Stimulated activated CD4-positive, alpha-beta T cell treated with anti-CD3 and anti-CD28 coated beads, Interleukin-1b, Interleukin-23, amount 100 ng/mL, for 4 hours (primary cell): Measurements from ENCODE around the gene RIMBP2.

Experiments used
- DNase-seq, 2 donors: peaks; one replicate each; pipeline ENCODE4 v3.0.0-alpha.2; 2020; ENCODE audit warnings: low read depth in 2 of 2

Gene RIMBP2

GRCh38 chr12:130485291-130486145 lies 230.6 kb downstream of the RIMBP2 start:
- DNase-seq = no peak

GRCh38 chr12:130484221-130484620 lies 231.9 kb downstream of the RIMBP2 start:
- DNase-seq = no peak

GRCh38 chr12:130483616-130484180 lies 232.4 kb downstream of the RIMBP2 start:
- DNase-seq = no peak

- no peak for DNase-seq
Observed at GRCh38 chr12:130482448-130482847, 233.7 kb downstream of the RIMBP2 start.

GRCh38 chr12:130481392-130481879 lies 234.7 kb downstream of the RIMBP2 start:
- DNase-seq = no peak

GRCh38 chr12:130480887-130481286 lies 235.2 kb downstream of the RIMBP2 start:
- no peak for DNase-seq

- no peak for DNase-seq
Observed at GRCh38 chr12:130480231-130480630, 235.9 kb downstream of the RIMBP2 start.

GRCh38 chr12:130479401-130480125 lies 236.5 kb downstream of the RIMBP2 start:
- DNase-seq = no peak

GRCh38 chr12:130478786-130479185 lies 237.3 kb downstream of the RIMBP2 start:
- DNase-seq = no peak

GRCh38 chr12:130477701-130478100 lies 238.4 kb downstream of the RIMBP2 start:
- DNase-seq = no peak

GRCh38 chr12:130477266-130477665 lies 238.8 kb downstream of the RIMBP2 start:
- no peak for DNase-seq

GRCh38 chr12:130476451-130477135 lies 239.5 kb downstream of the RIMBP2 start:
- DNase-seq = no peak

- no peak for DNase-seq
Observed at GRCh38 chr12:130474599-130475269, 241.4 kb downstream of the RIMBP2 start.

GRCh38 chr12:130473266-130473665 lies 242.8 kb downstream of the RIMBP2 start:
- DNase-seq = no peak

GRCh38 chr12:130470969-130471368 lies 245.1 kb downstream of the RIMBP2 start:
- DNase-seq = no peak

GRCh38 chr12:130469552-130469951 lies 246.5 kb downstream of the RIMBP2 start:
- DNase-seq = no peak

- DNase-seq = no peak
Observed at GRCh38 chr12:130468700-130469245, 247.3 kb downstream of the RIMBP2 start.

- no peak for DNase-seq
Observed at GRCh38 chr12:130468186-130468585, 247.9 kb downstream of the RIMBP2 start.

GRCh38 chr12:130465626-130466025 lies 250.5 kb downstream of the RIMBP2 start:
- DNase-seq = no peak

GRCh38 chr12:130465046-130465445 lies 251.1 kb downstream of the RIMBP2 start:
- DNase-seq = no peak
